Skin epidermis (tissue), 12 donors: ENCODE measurements around the gene AUNIP.

ENCODE experiments used
- H3K27ac ChIP-seq, 21 experiments: fragments of 200-600 bp; sonication (generic) in 11 of 21; one replicate each; pipeline ENCODE4 v1.5.0; 2020; ENCODE audit warnings: mild to moderate bottlenecking in 3 of 21, inconsistent platforms in 2 of 21, moderate library complexity in 2 of 21
- H3K4me3 ChIP-seq, 7 experiments: fragments of 200-600 bp; sonication (generic) in 2 of 7; one replicate each; pipeline ENCODE4 v1.5.0; 2020; ENCODE audit warnings: inconsistent platforms in 2 of 7, mild to moderate bottlenecking in 2 of 7, moderate library complexity in 1 of 7

AUNIP gene

GRCh38 chr1:25837262-25837875, 21.9 kb downstream of the AUNIP start:
- no peak overlapping the region for H3K4me3 ChIP-seq

GRCh38 chr1:25836695-25837094, 22.6 kb downstream of the AUNIP start:
- no peak overlapping the region for H3K4me3 ChIP-seq
- no peak overlapping the region for H3K27ac ChIP-seq

More at GRCh38 chr1:25837262-25837875, 21.9 kb downstream of the AUNIP start:
- H3K27ac ChIP-seq, result no peak overlapping the region

DNA sequence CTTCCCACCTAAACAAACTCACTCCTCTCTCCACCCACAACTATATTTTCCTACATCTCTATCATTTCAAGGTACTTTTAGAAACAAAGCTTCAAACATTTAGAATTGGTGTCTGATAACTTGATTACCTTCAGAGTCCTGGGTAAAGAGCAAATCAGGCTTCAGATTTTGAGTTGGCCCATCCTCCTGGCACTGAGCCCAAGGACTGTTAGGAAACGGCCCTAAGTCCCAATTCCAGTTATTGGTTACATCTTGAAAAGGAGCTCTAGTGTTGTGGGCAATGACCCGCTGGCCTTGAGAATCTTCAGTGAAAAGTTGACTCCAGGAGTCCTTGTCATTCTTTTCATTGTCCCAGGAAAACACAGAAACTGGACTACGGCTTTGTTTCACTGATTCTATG, 24.4 kb downstream of the AUNIP start:
- Histone ChIP-seq H3K4me3 (no peak overlapping the region), H3K27ac (no peak overlapping the region)

DNA sequence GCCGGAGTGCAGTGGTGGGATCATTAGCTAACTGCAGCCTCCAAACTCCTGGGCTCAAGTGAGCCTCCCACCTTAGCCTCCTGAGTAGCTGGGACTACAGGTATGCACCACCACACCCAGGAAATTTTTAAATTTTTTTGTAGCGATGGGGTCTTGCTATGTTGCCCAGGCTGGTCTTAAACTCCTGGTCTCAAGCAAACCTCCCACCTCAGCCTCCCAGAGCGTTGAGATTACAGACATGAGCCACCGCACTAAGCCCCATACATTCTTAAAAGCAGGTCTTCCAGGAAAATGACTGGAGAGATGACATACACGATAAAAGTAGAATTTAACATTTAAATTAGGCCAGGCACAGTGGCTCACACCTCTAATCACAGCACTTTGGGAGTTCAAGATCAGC, 26.1 kb downstream of the AUNIP start:
- Histone ChIP-seq H3K27ac (no peak overlapping the region), H3K4me3 (no peak overlapping the region)

DNA sequence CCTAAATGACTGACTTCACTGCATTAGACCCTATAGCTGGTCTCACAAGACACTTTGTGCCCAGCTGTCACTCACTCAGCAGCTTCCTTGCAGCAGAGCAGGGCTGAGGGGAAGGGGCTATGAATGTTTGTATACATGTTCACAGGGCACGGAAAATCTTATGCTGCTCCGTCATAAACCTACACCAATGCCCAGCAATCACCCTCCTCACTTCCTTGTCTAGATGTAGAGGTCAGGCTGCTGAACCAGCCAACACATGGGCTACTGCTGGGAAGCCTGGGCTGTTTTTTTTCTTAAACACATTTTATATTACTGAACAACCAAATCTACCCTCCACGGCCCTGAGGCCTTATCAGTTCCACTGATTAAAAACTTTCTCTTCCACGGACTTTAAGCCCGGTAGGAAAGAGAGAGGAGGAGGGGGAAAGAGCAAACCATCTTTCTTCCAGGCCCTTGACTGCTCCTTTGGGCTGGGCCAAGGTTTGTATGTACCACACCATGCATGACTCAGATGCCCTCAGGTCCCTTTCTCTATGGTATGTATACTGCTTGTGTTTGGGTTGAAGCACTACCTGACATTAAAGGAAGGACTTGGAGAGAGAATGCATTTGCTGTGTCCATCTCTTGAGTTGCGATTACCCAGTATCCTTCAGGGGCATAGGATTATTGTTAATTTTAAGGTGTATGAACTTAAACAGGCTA, 26.8 kb downstream of the AUNIP start:
- H3K27ac ChIP-seq, result no peak overlapping the region

GRCh38 chr1:25831569-25832196, 27.6 kb downstream of the AUNIP start:
- no peak overlapping the region for H3K27ac ChIP-seq
- no peak overlapping the region for H3K4me3 ChIP-seq

More for the DNA sequence above, 26.8 kb downstream of the AUNIP start:
- H3K4me3 ChIP-seq, result no peak overlapping the region

DNA sequence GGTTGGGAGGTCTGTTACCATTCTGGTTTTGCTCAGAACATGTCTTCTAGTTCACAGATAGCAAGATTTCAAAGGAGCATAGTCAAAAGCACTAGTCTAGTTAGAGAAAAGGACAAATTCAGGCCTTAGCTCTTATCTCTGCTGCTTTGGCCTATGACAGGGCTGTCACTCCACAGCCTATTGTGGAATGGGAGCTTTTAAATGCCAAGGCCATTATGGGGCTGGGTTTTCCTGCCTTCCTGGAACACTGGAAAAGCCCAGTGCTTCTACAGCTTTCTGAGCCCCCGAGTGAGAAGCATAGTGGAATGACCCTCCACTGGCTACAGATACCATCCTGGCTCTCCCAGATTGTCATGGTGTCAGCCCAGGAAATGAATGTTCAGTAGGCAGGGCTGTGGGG, 30.2 kb downstream of the AUNIP start:
- no peak overlapping the region for H3K27ac ChIP-seq
- no peak overlapping the region for H3K4me3 ChIP-seq

DNA sequence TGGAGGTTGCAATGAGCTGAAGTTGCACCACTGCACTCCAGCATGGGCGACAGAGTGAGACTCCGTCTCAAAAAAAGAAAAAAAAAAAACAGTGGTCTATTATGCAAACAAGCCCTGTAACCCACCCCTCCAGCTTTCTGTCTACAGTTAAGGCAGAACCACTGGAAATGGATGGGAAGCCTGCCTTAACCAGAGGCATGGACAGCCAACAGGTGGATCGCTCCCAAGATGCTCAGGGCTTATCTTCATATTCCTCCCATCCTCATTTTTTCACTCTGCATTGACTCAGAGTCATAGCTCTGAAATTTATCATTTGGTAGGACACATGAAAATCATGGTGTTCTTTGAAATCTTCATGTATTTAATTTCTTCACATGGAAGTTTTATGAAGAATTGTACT, 30.8 kb downstream of the AUNIP start:
- Histone ChIP-seq H3K4me3 (no peak overlapping the region), H3K27ac (no peak overlapping the region)

GRCh38 chr1:25826571-25826970, 32.7 kb downstream of the AUNIP start:
- Histone ChIP-seq H3K4me3 (no peak overlapping the region), H3K27ac (no peak overlapping the region)

- H3K4me3 ChIP-seq, result no peak overlapping the region
- no peak overlapping the region for H3K27ac ChIP-seq
Observed at GRCh38 chr1:25825605-25826004, 33.7 kb downstream of the AUNIP start.

- Histone ChIP-seq H3K4me3 (peak overlapping the region in 1 of 7 experiments; percentile 98), H3K27ac (peak overlapping the region in 9 of 21 experiments; percentile 84 to 96 (median 93))
Observed at GRCh38 chr1:25821630-25822091, 37.6 kb downstream of the AUNIP start.

DNA sequence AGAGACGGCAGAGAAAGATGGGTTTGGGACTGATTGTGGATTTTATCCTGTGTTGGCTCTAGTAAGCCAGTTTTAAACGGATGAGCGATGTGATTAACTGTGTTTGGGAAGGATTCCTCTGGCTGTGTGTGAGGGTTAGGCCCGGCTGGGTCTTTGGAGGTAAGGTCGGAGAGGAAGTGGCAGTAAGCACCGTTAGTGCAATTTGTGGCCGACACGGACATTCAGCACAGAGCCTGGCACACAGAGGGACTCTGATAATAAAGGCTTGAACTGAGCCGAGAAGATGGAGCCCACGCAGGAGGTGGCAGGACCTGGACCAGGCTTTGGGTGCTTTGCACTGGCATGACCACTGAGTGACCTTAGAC, 38.2 kb downstream of the AUNIP start:
- peak overlapping the region in 18 of 21 experiments; percentile 84 to 97 (median 92) for H3K27ac ChIP-seq
- peak overlapping the region; percentile 81 to 99 (median 94) for H3K4me3 ChIP-seq

DNA sequence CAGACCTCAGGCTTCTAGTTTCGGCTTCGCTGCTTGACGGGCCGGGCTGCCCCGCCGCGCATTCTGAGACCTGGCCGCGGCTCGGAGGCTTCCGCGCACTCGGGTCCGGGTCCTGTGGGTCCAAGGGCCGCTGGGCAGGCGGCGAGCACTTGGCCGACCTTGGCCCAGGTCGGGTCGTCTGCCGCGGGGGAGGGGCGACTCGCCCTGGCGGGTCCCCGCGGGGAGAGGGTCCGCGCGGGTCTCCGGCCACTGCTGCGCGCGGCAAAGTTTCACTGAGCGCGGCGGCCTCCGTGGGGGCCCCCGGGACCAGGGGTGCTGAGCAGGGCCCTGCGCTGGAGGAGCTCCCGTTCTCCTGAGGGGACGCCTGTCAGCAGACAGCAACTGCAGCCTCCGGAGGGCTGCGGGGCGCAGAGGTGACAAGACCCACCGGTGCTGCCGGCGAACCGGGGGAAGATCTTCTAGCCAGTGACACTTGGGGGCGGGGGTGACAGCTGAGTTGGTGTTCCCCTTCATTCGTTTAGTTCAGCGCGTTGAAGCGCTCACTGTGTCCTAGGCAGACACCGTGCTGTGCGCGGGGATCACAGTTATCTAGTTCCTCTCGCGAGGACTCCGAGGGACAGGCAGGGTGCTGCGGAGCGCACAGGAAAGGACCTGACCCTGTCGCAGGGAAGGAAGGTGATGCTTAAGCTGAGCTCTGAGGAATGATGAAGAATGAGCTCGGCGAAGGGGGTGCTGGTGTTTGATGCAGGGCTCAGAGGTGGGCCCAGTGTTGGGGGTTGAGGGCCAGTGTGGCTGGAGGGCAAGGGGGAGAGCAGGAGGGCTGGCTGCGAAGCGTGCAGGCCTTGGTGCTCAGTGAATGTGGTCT, 38.8 kb downstream of the AUNIP start:
- H3K4me3 ChIP-seq, result peak overlapping the region; percentile 81 to 99 (median 94)
- peak overlapping the region; percentile 53 to 97 (median 91) for H3K27ac ChIP-seq

DNA sequence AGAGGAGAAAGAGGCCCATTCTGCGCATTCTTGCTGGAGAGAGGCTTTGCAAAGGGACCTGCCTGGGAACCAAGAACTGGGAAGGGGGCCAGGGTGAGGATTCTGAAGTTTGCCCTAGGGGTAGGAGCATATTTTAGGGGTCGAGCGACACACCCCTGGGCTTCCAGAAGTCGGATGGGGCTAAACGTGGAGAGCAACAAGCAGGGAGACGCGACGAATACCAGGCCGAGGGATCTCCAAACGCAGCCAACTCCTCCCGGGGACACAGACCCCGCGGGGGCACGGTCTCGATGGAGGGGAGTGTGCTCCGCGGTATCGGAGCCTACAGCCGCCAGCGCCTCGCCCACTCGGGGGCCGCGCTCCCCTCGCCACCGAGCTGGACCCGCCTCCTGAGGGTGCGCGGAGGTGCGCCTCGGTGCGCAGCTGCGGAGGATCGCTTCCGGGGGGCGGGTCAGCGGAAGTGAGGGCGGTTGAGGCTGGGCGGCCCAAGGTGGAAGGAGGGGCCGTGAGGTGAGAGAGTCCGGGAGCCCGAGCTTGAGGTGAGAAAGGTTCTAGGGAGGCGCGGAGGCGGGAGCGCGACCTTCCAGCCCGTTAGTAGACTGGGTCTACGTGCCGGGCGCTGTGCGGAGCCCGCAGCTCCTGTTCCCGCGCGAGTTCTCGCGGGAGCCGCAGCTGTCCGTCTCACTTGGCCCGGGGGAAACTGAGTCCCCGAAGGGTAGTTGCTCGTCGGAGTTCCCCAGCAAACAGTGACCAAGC, 39.6 kb downstream of the AUNIP start, which contains the start of gene MTFR1L:
Gene MTFR1L, plus strand, starts transcription at position 464 of the 756 bp plus-strand sequence. CDS start 3,151 bp downstream, outside the sequence.
- Histone ChIP-seq H3K4me3 (peak within 1 kb of the TSS; percentile 81 to 99 (median 94)), H3K27ac (peak within 1 kb of the TSS; percentile 53 to 97 (median 91))

GRCh38 chr1:25818569-25818968, 40.7 kb downstream of the AUNIP start:
- peak overlapping the region in 2 of 7 experiments; percentile 92 to 98 for H3K4me3 ChIP-seq
- H3K27ac ChIP-seq, result peak overlapping the region in 15 of 21 experiments; percentile 28 to 97 (median 93)

GRCh38 chr1:25817840-25818501, 41.3 kb downstream of the AUNIP start:
- H3K27ac ChIP-seq, result peak overlapping the region in 11 of 21 experiments; percentile 33 to 97 (median 94)
- H3K4me3 ChIP-seq, result no peak overlapping the region

GRCh38 chr1:25816112-25816718, 43.0 kb downstream of the AUNIP start:
- Histone ChIP-seq H3K4me3 (no peak overlapping the region), H3K27ac (no peak overlapping the region)
